22Rv1 (cell line): ENCODE data around the gene CFAP74.

Source experiments
- H3K27ac ChIP-seq: fragments of 450-650 bp; 2 replicates; pipeline ENCODE4 v1.5.1; 2017
- CTCF ChIP-seq: fragments of 450-650 bp; IDR thresholded peaks from 2 replicates; pipeline ENCODE4 v1.5.1; 2017; ENCODE audit warnings: mild to moderate bottlenecking
- ZFX ChIP-seq: fragments of 450-650 bp; IDR thresholded peaks from 2 replicates; pipeline ENCODE4 v1.6.1; 2017; ENCODE audit warnings: antibody characterized with exemption, borderline replicate concordance

Gene CFAP74

GRCh38 chr1:2022063-2022770 lies 18.6 kb upstream of the CFAP74 start:
- TF ChIP-seq CTCF, result no peak
- TF ChIP-seq ZFX, result no peak
- H3K27ac ChIP-seq, result no peak overlapping the region

- no peak for TF ChIP-seq ZFX
- no peak for TF ChIP-seq CTCF
- H3K27ac ChIP-seq, result no peak overlapping the region
These were observed 18.0 kb upstream of the CFAP74 start for GRCh38 chr1:2021550-2021949.

GRCh38 chr1:2020310-2020655 lies 16.7 kb upstream of the CFAP74 start:
- TF ChIP-seq CTCF (no peak), ZFX (no peak)
- no peak overlapping the region for H3K27ac ChIP-seq

GRCh38 chr1:2019571-2020309 lies 16.2 kb upstream of the CFAP74 start:
- TF ChIP-seq ZFX (no peak), CTCF (no peak)

GRCh38 chr1:2019172-2019543 lies 15.6 kb upstream of the CFAP74 start, which contains the start of gene GABRD:
Gene GABRD (plus strand): TSS chr1:2019345. CDS start chr1:2019424, 79 bp downstream.
- H3K27ac ChIP-seq, result no peak within 1 kb of the TSS
- no peak for TF ChIP-seq CTCF
- TF ChIP-seq ZFX, result no peak

More at GRCh38 chr1:2019571-2020309, 16.2 kb upstream of the CFAP74 start:
- no peak overlapping the region for H3K27ac ChIP-seq

- TF ChIP-seq CTCF (no peak), ZFX (no peak)
- no peak overlapping the region for H3K27ac ChIP-seq
These were observed 14.9 kb upstream of the CFAP74 start for GRCh38 chr1:2018217-2019171.
